Activated naive CD4-positive, alpha-beta T cell treated with anti-CD3 and anti-CD28 coated beads, Interleukin-2, amount 10 ng/mL, durations not matched to agents 7 days and 5 days (primary cell): ENCODE data around the gene ATIC.
A peak's percentile ranks its signal among the peaks of the same experiment; 100 is the strongest.
"Not testable (repeated sequence)": the region's sequence is repeated elsewhere in the genome, so short reads cannot be mapped to it uniquely, and the experiment has no call there.

Experiments used
- CTCF ChIA-PET: fragments of 350-600 bp; sonication (Branson Sonifier 250); formaldehyde crosslinking; loops from one replicate; lab custom pipeline; 2021; ENCODE audit warnings: antibody characterized with exemption; lab: Charles Lee
- DNase-seq: peaks from one replicate; pipeline ENCODE4 v3.0.0-alpha.2; 2020
- H3K27ac Mint-ChIP-seq: one replicate; pipeline ENCODE4 v1.8.0; 2021; ENCODE audit warnings: mild to moderate bottlenecking, moderate library complexity, mixed read lengths
- H3K27me3 Mint-ChIP-seq: one replicate; pipeline ENCODE4 v1.8.0; 2021; ENCODE audit warnings: mild to moderate bottlenecking, mixed read lengths
- H3K36me3 Mint-ChIP-seq: one replicate; pipeline ENCODE4 v1.8.0; 2021; ENCODE audit warnings: mixed read lengths
- H3K4me1 Mint-ChIP-seq: one replicate; pipeline ENCODE4 v1.8.0; 2021; ENCODE audit warnings: mixed read lengths
- H3K4me3 Mint-ChIP-seq: one replicate; pipeline ENCODE4 v1.8.0; 2021; ENCODE audit warnings: mild to moderate bottlenecking, moderate library complexity, mixed read lengths
- H3K9me3 Mint-ChIP-seq: one replicate; pipeline ENCODE4 v1.8.0; 2021; ENCODE audit warnings: mixed read lengths

Gene ATIC

DNA sequence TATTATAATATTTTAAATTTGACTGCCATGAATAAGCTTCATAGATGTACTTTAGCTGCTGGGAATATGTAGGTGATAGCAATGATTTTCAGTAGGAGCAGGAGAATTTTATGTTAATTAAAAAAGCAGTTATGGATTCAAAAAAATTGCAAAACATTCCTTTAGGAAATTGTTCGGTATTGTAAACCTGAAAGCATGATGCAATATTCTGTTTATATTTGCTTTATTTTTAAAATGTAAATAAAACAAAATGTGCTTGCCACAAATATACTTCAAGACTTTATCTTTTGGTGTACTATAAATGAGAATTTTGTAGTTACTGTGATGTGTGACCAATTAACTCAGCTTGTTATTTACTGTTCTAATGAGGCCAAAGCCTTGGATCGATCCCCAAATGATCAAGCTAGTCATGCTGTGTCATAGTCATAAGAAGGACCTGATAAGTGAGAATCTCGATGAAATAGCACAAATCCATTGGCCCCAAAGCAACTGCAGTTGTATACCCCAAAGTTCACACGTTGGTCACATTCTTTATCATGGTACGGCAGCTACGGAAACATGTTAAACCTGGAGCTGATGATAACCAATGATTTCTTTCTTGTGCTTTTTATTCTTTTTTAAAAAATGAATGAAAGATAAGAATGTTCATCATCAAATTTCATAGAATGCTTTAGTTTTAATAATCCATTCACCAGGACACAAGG lies 23.6 kb upstream of the ATIC start:
- Mint-ChIP-seq H3K27me3 (peaks cover 11% of the 10 kb centered on the region), H3K4me3 (no peak overlapping the region), H3K36me3 (no peaks in the 10 kb centered on the region), H3K4me1 (no peaks in the 10 kb centered on the region), H3K9me3 (no peaks in the 10 kb centered on the region), H3K27ac (no peak overlapping the region)
- CTCF ChIA-PET: no interaction called here
- DNase-seq: no peak

DNA sequence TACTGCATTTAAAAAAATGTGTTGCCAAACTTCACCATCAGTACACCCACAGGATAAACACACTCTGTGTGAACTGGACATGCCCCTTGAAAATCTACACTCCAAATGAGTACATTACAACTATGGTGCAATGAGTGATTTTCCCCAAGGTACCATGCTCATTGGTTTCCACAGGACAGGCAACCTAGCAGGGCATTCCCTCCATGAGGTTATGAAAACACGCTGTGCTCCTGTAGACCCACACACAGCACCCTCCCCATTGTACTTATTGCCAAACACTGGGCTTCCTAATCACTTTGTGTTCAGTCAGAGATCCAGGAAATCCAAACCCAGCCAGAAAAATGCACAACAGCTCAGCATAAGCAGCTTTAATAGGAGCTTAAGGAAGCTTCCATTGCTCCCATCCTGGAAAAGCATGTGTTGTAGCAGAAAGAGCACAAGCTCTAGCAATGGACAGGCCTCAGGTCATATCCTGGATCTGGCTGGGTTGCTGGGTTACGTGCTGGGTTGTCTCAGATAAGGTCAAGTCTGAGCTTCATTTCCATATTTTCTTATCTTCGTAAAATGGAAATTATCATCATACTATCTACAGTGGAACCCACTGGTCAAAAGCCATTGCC lies 20.8 kb upstream of the ATIC start:
- no peak overlapping the region for H3K4me3 Mint-ChIP-seq

DNA sequence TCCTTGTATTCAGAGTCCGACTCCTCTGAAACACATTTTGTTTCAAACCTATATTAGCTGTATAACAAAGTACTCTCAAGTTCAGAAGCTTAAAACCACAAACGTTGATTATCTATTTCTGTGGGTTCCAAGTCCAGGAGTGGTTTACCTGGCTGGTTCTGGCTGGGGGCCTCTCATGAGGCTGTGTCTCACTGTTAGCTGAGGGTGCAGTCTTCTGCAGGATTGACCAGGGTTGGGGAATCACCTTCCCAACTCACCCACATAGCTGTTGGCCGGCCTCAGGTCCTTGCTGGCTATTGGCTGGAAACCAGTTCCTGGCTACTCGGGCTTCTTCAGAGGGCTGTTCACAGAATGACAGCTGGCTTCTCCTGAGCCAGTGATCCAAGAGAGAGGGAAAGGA lies 18.0 kb upstream of the ATIC start:
- no peak for DNase-seq
- H3K4me1 Mint-ChIP-seq: no peaks in the 10 kb centered on the region
- H3K4me3 Mint-ChIP-seq: no peak overlapping the region
- H3K9me3 Mint-ChIP-seq: no peaks in the 10 kb centered on the region
- peaks cover 8% of the 10 kb centered on the region for H3K27me3 Mint-ChIP-seq
- no peaks in the 10 kb centered on the region for H3K36me3 Mint-ChIP-seq
- CTCF ChIA-PET: no interaction called here
- no peak overlapping the region for H3K27ac Mint-ChIP-seq

More for the DNA sequence above, 20.8 kb upstream of the ATIC start:
- no peaks in the 10 kb centered on the region for H3K4me1 Mint-ChIP-seq
- no peak overlapping the region for H3K27ac Mint-ChIP-seq
- CTCF ChIA-PET: no interaction called here
- DNase-seq: no peak
- H3K36me3 Mint-ChIP-seq: no peaks in the 10 kb centered on the region
- no peaks in the 10 kb centered on the region for H3K9me3 Mint-ChIP-seq
- peaks cover 8% of the 10 kb centered on the region for H3K27me3 Mint-ChIP-seq

DNA sequence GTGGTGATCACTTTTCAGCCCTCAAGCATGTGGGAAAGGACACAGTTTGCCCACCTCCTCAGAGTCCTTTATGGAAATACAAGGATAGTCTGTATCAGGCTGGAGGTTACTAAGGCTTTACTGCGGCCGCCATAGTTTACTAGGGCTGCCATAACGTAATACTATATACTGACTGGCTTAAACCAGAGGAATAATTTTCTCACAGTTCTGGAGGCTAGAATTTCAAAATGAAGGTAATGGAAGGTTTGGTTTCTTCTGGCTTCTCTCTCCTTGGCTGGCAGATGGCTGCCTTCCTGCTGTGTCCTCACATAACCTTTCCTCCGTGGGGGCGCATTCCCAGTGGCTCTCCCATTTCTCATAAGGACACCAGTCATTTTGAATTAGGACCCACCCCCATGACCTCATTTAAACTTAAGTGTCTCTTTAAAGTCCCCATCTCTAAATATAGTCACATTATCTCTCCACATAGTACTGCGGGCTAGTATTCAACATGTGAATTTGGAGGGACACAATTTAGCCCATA lies 12.5 kb upstream of the ATIC start:
- H3K4me1 Mint-ChIP-seq: no peaks in the 10 kb centered on the region
- H3K27me3 Mint-ChIP-seq: no peaks in the 10 kb centered on the region
- no peak for DNase-seq
- no peak overlapping the region for H3K27ac Mint-ChIP-seq
- CTCF ChIA-PET: no interaction called here
- H3K4me3 Mint-ChIP-seq: no peak overlapping the region
- H3K36me3 Mint-ChIP-seq: no peaks in the 10 kb centered on the region
- H3K9me3 Mint-ChIP-seq: no peaks in the 10 kb centered on the region

DNA sequence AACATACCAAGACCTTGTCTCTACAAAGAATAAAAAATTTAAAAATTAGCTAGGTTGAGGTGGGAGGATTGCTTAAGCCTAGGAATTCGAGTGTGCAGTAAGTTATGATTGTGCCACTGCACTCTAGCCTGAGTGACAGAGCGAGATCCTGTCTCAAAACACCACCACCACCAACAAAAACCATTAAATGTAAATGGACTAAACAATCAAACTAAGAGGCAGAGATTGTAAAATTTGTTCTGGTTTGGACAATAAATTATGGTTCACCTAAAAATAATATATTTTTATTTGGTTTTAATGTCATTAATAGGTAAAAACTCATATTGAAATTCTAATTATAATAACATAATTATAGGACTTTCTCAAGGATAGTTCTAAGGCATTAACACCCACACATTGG lies 9.9 kb upstream of the ATIC start:
- Mint-ChIP-seq H3K4me3 (no peak overlapping the region), H3K4me1 (no peaks in the 10 kb centered on the region), H3K36me3 (no peaks in the 10 kb centered on the region), H3K27me3 (peaks cover 5% of the 10 kb centered on the region), H3K9me3 (no peaks in the 10 kb centered on the region), H3K27ac (no peak overlapping the region)
- CTCF ChIA-PET: no interaction called here
- DNase-seq: no peak

DNA sequence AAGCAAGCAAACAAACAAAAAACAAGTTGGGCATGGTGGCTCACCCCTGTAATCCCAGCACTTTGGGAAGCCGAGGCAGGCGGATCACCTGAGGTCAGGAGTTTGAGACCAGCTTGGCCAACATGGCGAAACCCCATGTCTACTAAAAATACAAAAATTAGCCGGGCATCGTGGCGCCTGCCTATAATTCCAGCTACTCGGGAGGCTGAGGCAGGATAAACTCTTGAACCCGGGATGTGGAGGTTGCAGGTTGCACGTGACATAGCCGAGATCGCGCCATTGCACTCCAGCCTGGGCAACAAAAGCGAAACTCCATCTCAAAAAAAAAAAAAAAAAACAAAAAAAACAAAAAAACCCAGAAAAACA lies 617 bp upstream of the ATIC start:
- Mint-ChIP-seq H3K27ac (peak overlapping the region; percentile 87), H3K4me1 (peaks cover 33% of the 10 kb centered on the region), H3K4me3 (peak overlapping the region; percentile 78), H3K36me3 (peaks cover 26% of the 10 kb centered on the region)
- H3K27me3 Mint-ChIP-seq, H3K9me3 Mint-ChIP-seq, CTCF ChIA-PET: not testable (repeated sequence)
- peak; percentile 50 for DNase-seq

DNA sequence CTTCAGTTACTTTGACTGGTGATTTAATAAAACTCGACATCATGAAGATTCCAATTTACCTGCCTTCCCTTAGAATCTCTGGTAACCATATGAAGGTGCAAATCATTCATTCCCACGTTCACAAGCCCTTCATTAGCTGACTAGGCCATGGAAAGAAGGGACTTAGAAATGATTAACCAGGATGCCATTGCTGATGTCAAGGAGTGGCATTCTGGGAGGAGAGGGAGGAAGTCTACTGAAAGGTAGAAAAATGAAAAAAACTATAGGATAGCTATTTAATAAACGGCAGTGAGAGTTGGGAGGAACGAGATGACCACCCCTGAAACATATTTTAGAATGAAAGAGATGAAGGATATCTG lies 1.4 kb downstream of the ATIC start:
- DNase-seq: no peak
- CTCF ChIA-PET: no interaction called here
- H3K36me3 Mint-ChIP-seq: peaks cover 38% of the 10 kb centered on the region
- no peaks in the 10 kb centered on the region for H3K9me3 Mint-ChIP-seq
- H3K4me3 Mint-ChIP-seq: peak overlapping the region; percentile 96
- peaks cover 42% of the 10 kb centered on the region for H3K4me1 Mint-ChIP-seq
- peak overlapping the region; percentile 13 for H3K27ac Mint-ChIP-seq
- no peaks in the 10 kb centered on the region for H3K27me3 Mint-ChIP-seq

DNA sequence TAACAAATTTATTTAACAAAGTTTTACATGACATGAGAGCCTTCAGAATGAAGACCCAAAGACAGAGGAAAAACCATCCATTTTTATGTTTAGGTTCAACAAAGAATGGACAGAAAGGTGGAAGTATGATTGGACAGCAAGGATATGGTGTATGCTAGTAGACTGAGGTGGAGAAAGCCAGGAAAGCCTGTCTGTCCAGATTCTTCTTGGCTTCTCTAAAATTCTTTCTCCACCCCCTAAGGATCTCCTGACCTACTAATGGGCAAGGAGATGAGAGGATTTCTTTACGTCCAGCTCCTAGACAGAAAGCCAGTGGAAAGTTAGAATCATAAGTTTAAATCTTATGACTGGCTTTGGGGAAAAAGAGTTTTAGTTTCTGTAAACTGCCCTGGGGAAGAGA lies 3.0 kb downstream of the ATIC start:
- no peak for DNase-seq
- Mint-ChIP-seq H3K27ac (no peak overlapping the region), H3K27me3 (no peaks in the 10 kb centered on the region), H3K4me3 (no peak overlapping the region), H3K36me3 (peaks cover 45% of the 10 kb centered on the region), H3K9me3 (no peaks in the 10 kb centered on the region), H3K4me1 (peaks cover 45% of the 10 kb centered on the region)
- CTCF ChIA-PET: interaction anchor here (0.7 kb wide), 1 partner anchor 115 kb away, joined by 4 read pairs; no protein-coding TSS in a partner anchor

DNA sequence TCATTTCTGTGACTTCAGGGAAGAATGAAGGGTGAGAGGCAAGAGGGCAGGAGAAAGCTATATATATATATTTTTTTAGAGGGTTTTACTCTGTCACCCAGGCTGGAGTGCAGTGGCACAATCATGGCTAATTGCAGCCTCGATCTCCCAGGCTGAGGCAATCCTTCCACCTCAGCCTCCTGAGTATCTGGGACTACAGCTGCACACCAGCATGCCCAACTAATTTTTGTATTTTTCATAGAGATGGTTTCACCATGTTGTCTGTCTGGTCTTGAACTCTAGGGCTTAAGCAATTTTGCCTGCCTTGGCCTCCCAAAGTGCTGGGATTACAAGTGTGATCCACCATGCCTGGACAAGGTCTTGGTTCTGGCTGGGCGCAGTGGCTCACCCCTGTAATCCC lies 3.4 kb downstream of the ATIC start:
- peaks cover 48% of the 10 kb centered on the region for H3K36me3 Mint-ChIP-seq
- peaks cover 48% of the 10 kb centered on the region for H3K4me1 Mint-ChIP-seq
- H3K27ac Mint-ChIP-seq: no peak overlapping the region

DNA sequence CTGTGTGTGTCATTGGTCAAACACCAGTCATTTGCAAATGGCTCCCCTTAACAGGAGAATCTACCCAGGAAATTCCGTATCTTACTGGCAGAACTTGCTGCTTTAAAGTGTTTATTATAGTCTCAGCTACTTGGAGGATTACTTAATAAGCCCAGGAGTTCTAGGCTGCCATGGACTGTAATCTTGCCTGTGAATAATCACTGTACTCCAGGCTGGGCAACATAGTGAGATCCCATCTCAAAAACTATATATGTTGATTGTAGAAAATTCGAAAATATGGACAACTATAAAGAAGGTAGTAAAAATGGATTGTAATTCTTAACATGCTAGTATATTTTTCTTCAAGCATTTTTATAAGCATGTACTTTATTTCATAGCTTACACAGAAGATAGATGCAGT lies 4.5 kb downstream of the ATIC start:
- no peak for DNase-seq
- CTCF ChIA-PET: no interaction called here
- Mint-ChIP-seq H3K27me3 (no peaks in the 10 kb centered on the region), H3K36me3 (peaks cover 54% of the 10 kb centered on the region), H3K4me1 (peaks cover 52% of the 10 kb centered on the region), H3K4me3 (no peak overlapping the region), H3K9me3 (no peaks in the 10 kb centered on the region), H3K27ac (no peak overlapping the region)

More for the DNA sequence above, 3.4 kb downstream of the ATIC start:
- CTCF ChIA-PET: no interaction called here
- Mint-ChIP-seq H3K4me3 (no peak overlapping the region), H3K27me3 (no peaks in the 10 kb centered on the region), H3K9me3 (no peaks in the 10 kb centered on the region)
- no peak for DNase-seq

DNA sequence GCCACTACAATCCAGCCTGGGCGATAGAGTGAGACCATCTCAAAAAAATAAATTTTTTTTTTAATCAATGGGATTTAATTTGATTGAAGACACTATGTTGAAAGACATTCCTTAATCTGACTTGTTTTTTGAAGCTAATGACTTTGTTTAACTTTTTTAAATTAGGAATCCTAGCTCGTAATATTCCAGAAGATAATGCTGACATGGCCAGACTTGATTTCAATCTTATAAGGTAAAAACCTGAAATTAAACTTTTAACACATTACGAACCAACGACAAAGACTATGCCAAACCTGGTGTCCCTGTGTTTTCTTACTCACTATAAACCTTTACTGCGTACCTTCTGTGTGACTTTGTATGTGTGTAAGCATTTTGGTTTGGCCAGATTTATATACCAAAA lies 7.6 kb downstream of the ATIC start:
- H3K4me3 Mint-ChIP-seq: no peak overlapping the region
- CTCF ChIA-PET: no interaction called here
- H3K36me3 Mint-ChIP-seq: peaks cover 52% of the 10 kb centered on the region

DNA sequence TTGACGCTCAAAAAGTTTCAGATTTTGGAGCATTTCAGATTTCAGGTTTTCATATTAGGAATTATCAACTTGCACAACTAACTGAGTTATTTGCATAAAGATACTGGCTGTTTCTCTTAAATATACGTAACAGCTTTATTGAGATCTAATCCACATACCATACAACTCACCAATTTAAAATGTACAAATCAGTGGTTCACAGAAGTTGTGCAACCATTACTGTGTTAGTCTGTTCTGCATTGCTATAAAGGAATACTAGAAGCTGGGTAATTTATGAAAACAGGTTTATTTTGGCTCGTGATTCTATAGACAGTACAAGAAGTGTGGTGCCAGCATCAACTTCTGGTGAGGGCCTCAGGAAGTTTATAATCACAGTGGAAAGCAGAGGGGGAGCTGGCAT lies 8.2 kb downstream of the ATIC start:
- Mint-ChIP-seq H3K27me3 (no peaks in the 10 kb centered on the region), H3K27ac (no peak overlapping the region), H3K9me3 (no peaks in the 10 kb centered on the region), H3K4me1 (peaks cover 33% of the 10 kb centered on the region), H3K36me3 (peaks cover 49% of the 10 kb centered on the region), H3K4me3 (no peak overlapping the region)
- CTCF ChIA-PET: no interaction called here
- no peak for DNase-seq

More for the DNA sequence above, 7.6 kb downstream of the ATIC start:
- no peaks in the 10 kb centered on the region for H3K27me3 Mint-ChIP-seq
- H3K27ac Mint-ChIP-seq: no peak overlapping the region
- no peak for DNase-seq
- no peaks in the 10 kb centered on the region for H3K9me3 Mint-ChIP-seq
- H3K4me1 Mint-ChIP-seq: peaks cover 39% of the 10 kb centered on the region

DNA sequence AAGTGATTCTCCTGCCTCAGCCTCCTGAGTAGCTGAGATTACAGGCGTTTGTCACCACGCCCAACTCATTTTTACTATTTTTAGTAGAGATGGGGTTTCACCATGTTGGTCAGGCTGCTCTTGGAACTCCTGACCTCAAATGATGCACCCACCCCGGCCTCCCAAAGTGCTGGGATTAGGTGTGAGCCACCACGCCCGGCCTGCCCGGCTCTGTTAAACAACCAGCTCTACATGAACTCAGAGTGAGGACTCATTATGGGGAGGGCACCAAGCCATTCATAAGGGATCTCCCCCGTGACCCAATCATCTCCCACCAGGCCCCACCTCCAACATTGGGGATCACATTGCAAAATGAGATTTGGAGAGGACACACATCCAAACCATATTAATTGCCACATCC lies 8.8 kb downstream of the ATIC start:
- H3K4me1 Mint-ChIP-seq: peaks cover 32% of the 10 kb centered on the region
- H3K36me3 Mint-ChIP-seq: peaks cover 50% of the 10 kb centered on the region
- CTCF ChIA-PET: no interaction called here
- no peak for DNase-seq
- no peak overlapping the region for H3K4me3 Mint-ChIP-seq
- no peaks in the 10 kb centered on the region for H3K27me3 Mint-ChIP-seq
- H3K27ac Mint-ChIP-seq: no peak overlapping the region
- H3K9me3 Mint-ChIP-seq: no peaks in the 10 kb centered on the region

DNA sequence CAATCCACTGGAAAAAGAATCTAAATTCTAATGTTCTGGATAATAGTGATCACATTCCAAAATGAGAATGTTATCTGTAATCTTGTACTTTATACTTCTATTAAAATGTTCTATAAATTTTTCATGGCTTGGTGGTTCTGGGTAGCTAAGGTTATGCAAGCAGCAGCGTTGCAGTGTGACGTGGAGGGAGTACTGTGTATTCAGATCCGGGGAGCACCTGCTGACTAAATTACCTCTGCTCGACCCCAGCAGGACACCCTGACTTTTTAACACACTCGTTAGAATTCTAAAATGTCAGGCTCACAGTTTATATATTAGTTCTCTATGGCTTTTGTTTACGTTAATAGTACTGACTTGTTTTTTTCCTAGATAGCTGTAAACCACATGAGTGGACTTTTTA lies 13.0 kb downstream of the ATIC start:
- peaks cover 59% of the 10 kb centered on the region for H3K36me3 Mint-ChIP-seq
- DNase-seq: no peak

DNA sequence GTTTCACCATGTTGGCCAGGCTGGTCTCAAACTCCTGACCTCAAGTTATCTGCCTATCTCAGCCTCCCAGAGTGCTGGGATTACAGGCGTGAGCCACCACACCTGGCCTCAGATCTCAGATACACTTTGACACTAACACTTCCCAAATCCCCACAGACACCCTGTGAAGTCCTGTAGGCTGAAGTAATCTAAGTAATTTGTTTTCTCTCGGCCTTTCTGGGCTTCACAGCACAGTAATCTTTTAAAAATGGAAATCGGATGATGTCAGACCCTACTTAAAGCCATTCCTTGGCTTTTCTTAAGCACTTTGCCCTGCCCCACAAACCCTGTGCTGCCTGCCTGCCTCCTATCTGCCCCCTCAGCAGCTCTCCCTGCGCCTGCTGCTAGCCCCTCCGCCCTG lies 16.2 kb downstream of the ATIC start:
- H3K36me3 Mint-ChIP-seq: peaks cover 63% of the 10 kb centered on the region

More for the DNA sequence above, 13.0 kb downstream of the ATIC start:
- Mint-ChIP-seq H3K27ac (no peak overlapping the region), H3K4me3 (no peak overlapping the region), H3K27me3 (no peaks in the 10 kb centered on the region), H3K4me1 (peaks cover 15% of the 10 kb centered on the region), H3K9me3 (no peaks in the 10 kb centered on the region)
- CTCF ChIA-PET: interaction anchor here (0.9 kb wide), 1 partner anchor 13 kb away, joined by 3 read pairs; no protein-coding TSS in a partner anchor

More for the DNA sequence above, 16.2 kb downstream of the ATIC start:
- CTCF ChIA-PET: no interaction called here
- Mint-ChIP-seq H3K27me3 (no peaks in the 10 kb centered on the region), H3K9me3 (no peaks in the 10 kb centered on the region), H3K27ac (no peak overlapping the region), H3K4me1 (peaks cover 7% of the 10 kb centered on the region), H3K4me3 (no peak overlapping the region)
- DNase-seq: no peak
